H1 (cell line): ENCODE data around the gene WWC1.

ENCODE experiments used
- EGR1 ChIP-seq: IDR thresholded peaks from 2 replicates; pipeline ENCODE4 v1.6.1; 2011; ENCODE audit warnings: low read depth, low read length, borderline replicate concordance
- EP300 ChIP-seq, 2 experiments: IDR thresholded peaks; 1 replicate in 1 of 2; 2 replicates in 1 of 2; pipeline ENCODE4 v1.6.1; 2011 to 2012; ENCODE audit warnings: low read depth in 2 of 2, low read length in 2 of 2, mild to moderate bottlenecking in 2 of 2, borderline replicate concordance in 1 of 2, inconsistent platforms in 1 of 2, moderate library complexity in 1 of 2
- EZH2 ChIP-seq: fragments of 200-600 bp; sonication (generic); IDR thresholded peaks from 2 replicates; pipeline ENCODE4 v1.7.1; 2012; ENCODE audit warnings: low read depth, mild to moderate bottlenecking, moderate library complexity, low read length, inconsistent platforms; ENCODE audit not compliant: severe bottlenecking
- RFX5 ChIP-seq: IDR thresholded peaks from 2 replicates; pipeline ENCODE4 v1.6.1; 2011; ENCODE audit warnings: low read depth, low read length, improper control_type of control experiment, borderline replicate concordance
- SIX5 ChIP-seq: IDR thresholded peaks from 2 replicates; pipeline ENCODE4 v1.6.1; 2011; ENCODE audit warnings: mild to moderate bottlenecking, low read depth, low read length
- SRF ChIP-seq: IDR thresholded peaks from 2 replicates; pipeline ENCODE4 v1.6.1; 2011; ENCODE audit warnings: mild to moderate bottlenecking, low read depth, low read length, moderate library complexity
- TBP ChIP-seq: IDR thresholded peaks from 2 replicates; pipeline ENCODE4 v1.6.1; 2011; ENCODE audit warnings: low read depth, low read length, improper control_type of control experiment
- TF ChIP-seq, protein P1 (sequence below): IDR thresholded peaks from 2 replicates; pipeline ENCODE4 v1.6.1; 2012; ENCODE audit warnings: inconsistent platforms
- TF ChIP-seq, protein P2 (sequence below): IDR thresholded peaks from 2 replicates; pipeline ENCODE4 v1.6.1; 2011; ENCODE audit warnings: low read length, improper control_type of control experiment
- TF ChIP-seq, protein P3 (sequence below), 3 experiments: IDR thresholded peaks; 1 replicate in 2 of 3; 2 replicates in 1 of 3; pipeline versions ENCODE4 v1.5.1 to v1.6.1; 2011; ENCODE audit warnings: low read length in 3 of 3, mild to moderate bottlenecking in 3 of 3, inconsistent platforms in 2 of 3, low read depth in 1 of 3, moderate library complexity in 1 of 3; ENCODE audit not compliant: insufficient read depth in 1 of 3; ENCODE audit errors: control extremely low read depth in 1 of 3

DNA sequence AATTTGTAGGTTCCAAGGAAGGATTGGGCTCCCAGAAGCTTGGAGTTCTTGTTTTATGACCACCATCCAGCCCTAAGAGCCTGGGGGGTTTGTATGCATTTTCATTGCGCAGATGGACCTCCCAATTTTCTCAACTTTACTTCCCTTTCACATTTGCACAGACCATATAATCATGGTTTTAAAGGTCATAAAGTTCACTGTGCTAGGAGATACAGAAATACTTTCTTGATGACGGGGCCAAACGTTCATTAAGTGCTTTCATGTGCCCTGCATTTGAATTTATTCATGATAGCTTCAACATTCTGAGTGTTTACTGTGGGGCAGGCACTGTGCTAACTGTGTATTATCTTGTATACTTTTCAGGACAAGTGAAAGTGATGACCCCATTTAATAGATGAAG is 51.5 kb downstream of the WWC1 start:
- TF ChIP-seq, protein P1, sequence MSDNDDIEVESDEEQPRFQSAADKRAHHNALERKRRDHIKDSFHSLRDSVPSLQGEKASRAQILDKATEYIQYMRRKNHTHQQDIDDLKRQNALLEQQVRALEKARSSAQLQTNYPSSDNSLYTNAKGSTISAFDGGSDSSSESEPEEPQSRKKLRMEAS: no peak
- TF ChIP-seq, protein P2, sequence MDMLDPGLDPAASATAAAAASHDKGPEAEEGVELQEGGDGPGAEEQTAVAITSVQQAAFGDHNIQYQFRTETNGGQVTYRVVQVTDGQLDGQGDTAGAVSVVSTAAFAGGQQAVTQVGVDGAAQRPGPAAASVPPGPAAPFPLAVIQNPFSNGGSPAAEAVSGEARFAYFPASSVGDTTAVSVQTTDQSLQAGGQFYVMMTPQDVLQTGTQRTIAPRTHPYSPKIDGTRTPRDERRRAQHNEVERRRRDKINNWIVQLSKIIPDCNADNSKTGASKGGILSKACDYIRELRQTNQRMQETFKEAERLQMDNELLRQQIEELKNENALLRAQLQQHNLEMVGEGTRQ: no peak
- TF ChIP-seq, protein P3, sequence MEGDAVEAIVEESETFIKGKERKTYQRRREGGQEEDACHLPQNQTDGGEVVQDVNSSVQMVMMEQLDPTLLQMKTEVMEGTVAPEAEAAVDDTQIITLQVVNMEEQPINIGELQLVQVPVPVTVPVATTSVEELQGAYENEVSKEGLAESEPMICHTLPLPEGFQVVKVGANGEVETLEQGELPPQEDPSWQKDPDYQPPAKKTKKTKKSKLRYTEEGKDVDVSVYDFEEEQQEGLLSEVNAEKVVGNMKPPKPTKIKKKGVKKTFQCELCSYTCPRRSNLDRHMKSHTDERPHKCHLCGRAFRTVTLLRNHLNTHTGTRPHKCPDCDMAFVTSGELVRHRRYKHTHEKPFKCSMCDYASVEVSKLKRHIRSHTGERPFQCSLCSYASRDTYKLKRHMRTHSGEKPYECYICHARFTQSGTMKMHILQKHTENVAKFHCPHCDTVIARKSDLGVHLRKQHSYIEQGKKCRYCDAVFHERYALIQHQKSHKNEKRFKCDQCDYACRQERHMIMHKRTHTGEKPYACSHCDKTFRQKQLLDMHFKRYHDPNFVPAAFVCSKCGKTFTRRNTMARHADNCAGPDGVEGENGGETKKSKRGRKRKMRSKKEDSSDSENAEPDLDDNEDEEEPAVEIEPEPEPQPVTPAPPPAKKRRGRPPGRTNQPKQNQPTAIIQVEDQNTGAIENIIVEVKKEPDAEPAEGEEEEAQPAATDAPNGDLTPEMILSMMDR (IDR thresholded peaks at IDR 0.05; ENCODE audit: control extremely low read depth in 1 of 3, insufficient read depth in 1 of 3, low read depth in 1 of 3, low read length in 3 of 3): no peak
- TF ChIP-seq SRF (no peak), EP300 (IDR thresholded peaks at IDR 0.05; ENCODE audit: borderline replicate concordance in 1 of 2, low read depth in 2 of 2, low read length in 2 of 2) (no peak), SIX5 (no peak), EZH2 (no peak), RFX5 (no peak), EGR1 (no peak), TBP (no peak)
